HG03175 (cell line): ENCODE data around the gene GPR17.

Source experiments
- ATAC-seq: cut with Tn5 transposase; IDR thresholded peaks from one replicate; pipeline ENCODE4 v1.9.1; 2021; ENCODE audit warnings: mild to moderate bottlenecking, moderate library complexity; ENCODE audit not compliant: unreplicated experiment

GPR17 gene, protein sequence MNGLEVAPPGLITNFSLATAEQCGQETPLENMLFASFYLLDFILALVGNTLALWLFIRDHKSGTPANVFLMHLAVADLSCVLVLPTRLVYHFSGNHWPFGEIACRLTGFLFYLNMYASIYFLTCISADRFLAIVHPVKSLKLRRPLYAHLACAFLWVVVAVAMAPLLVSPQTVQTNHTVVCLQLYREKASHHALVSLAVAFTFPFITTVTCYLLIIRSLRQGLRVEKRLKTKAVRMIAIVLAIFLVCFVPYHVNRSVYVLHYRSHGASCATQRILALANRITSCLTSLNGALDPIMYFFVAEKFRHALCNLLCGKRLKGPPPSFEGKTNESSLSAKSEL

DNA sequence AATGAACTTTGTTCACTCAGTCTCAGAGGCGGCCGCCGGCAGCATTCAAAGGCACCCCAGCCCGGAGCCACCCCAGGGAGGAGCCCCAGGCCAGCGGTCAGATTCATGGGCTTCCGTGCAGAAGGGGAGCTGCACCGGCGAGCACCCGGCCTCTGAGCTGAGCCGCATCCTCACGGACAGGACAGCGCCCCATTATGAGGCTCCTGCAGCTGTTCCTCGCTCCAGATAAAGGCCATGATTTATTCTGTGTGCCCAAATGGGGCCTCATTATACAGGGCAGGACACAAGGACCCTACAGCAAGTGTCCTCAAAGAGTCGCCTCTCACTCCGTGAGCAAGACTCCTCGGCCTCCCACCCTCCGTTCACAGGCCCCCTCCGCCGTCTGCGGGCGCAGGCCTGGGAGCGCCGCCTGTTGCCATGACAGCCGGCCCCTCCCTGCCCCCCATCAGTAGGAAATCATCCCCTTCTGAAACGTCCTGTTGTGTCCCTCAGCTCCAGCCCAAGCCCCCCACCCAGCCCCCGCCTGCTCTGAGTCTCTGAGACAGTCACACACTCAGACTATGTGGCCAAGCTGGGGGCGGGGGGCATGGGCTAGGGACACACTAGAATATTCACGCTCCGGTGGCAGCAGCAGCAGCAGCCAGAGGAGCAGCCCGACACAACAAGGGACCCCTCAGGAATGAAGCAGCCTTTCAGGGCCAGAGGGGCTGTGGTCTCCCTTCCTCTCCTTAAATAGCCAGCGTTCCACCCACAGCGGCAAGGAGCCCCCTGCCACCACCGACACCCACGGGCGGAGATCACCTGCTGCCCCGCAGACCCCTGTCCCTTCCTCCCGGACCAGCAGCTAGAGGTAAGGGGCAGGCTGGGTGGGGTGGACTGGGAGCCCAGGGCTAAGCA is at the start of gene GPR17:
Gene GPR17, plus strand, starts transcription at position 759 of the 897 bp plus-strand sequence. CDS start 4,583 bp downstream, outside the sequence.
- no peak for ATAC-seq

DNA sequence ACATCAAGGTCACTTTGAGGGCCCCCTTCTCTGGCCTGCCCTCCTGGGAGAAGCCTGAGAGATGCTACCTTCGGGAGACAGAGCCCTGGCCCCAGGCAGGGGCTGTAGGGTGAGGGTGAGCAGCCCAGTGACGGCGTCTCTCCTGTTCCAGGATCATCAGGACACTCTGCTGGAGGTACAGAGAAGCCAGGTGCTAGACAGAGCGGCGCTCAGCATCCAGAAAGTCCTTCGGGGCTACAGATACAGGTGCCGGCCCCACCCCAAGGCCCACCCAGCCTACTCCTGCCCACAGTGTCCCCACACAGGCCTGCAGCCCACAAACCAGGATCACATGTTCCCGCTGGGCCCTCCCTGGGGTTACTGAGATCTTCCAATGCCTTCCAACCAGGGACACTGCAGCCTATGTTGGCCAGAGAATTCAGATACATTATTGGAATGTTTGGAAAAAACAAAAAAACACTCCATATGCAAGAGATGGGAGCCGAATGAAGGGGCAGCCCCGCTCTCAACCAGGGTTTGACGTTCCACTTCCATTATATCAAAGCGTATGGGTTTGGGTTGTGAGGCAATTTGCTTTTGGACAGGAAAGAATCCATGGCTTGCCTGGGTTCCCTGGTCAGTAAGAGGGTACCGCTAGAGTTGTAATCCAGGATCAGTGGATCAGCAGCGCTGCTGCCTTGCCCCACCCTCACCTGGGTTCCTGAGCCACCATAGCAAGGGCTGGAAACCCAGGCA is 49.5 kb upstream of the GPR17 start:
- no peak for ATAC-seq

DNA sequence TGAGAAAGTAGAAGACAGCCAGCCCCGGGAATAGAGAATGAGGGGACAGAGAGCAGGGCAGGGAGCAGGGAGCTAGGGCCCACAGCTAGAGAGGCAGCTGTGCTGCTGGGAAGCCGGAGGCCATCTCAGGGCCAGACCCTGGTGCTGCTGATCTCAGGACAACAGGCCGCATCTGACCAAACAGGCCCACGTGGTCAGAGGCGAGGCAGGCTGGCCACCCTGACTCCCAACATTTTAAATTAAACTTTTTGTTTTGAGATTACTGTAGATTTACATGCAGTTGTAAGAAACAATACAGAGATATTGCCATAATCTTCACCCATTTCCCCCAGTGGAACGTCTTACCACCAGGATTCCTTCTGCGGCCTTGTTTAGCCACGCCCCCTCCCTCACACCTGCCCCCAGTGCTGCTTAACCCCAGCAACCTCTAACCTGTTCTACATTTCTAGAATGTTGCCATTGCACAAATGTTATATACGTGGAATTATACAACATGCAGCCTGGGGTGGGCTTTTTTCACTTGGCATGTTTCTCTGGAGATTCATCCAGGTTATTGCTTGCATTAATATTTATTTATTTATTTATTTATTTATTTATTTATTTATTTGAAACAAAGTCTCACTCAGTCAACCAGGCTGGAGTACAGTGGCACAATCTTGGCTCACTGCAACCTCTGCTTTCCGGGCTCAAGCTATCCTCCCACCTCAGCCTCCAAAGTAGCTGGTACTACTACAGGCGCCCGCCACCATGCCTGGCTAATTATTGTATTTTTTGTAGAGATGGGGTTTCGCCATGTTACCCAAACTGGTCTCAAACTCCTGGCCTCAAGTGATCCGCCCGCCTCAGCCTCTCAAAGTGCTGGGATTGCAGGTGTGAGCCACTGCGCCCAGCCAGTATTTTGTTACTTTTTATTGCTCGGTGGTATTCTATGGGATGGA is 48.6 kb upstream of the GPR17 start:
- no peak for ATAC-seq

DNA sequence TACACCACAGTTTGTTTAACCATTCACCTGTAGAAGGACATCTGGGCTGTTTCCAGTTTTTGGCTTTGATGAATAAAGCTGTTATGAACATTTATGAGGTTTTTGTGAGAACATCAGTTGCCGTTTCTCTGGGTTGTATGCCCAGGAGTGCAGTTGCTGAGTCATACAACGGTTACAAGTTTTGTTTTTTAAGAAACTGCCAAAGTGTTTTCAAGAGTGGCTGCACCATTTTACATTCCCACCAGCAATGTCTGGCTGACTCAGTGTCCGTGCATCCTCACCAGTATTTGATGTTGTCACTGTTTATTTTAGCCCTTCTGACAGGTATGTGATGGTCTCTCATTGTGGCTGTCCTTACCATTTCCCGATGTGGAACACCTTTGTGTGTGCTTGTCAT is 48.0 kb upstream of the GPR17 start:
- ATAC-seq, result no peak

DNA sequence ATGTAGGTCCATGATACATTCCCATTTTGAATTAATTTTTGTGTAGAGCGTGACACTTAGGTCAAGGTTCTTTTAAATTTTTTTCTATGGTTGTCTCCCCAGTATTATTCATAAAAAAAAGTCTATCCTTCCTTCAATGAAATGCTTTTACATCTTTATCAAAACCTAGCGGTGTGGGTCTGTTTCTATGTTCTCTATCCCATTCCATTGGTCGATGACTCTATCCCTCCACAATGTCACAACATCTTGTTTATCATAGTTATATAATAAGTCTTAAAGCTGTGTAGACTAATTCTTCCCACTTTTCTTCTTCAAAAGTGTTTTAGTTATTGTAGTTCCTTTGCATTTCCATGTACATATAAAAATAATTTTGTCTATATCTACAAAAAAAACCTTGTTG is 47.2 kb upstream of the GPR17 start:
- ATAC-seq, result no peak

- ATAC-seq, result no peak
Measured at GRCh38 chr2:127599211-127599610, 46.7 kb upstream of the GPR17 start.

GRCh38 chr2:127604986-127605385 is 41.0 kb upstream of the GPR17 start:
- no peak for ATAC-seq

DNA sequence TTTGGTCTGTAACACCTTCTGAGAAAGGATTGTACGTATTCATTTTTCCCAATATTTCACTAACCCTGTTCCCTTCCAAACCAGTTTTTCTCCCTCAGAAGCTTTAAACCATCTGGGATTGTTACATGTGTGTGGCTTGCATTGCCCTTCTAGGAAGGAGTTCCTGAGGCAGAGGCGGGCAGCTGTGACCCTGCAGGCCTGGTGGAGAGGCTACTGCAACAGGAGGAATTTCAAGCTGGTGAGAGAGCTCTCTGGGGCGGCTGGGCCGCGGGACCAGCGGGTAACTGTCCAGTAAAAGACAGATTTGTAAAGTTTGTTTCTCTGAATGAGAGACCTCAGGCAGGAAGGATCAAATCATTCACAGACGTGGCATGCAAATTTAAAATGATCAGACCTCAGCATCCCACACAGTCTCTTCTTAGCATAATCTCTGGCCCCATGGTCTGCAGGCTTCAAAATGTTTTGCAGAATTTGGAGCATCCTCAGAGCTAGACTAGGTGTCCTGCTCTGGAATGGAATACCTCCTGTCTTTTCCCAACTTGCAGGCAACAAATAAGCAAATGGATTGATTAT is 40.2 kb upstream of the GPR17 start:
- ATAC-seq, result no peak

DNA sequence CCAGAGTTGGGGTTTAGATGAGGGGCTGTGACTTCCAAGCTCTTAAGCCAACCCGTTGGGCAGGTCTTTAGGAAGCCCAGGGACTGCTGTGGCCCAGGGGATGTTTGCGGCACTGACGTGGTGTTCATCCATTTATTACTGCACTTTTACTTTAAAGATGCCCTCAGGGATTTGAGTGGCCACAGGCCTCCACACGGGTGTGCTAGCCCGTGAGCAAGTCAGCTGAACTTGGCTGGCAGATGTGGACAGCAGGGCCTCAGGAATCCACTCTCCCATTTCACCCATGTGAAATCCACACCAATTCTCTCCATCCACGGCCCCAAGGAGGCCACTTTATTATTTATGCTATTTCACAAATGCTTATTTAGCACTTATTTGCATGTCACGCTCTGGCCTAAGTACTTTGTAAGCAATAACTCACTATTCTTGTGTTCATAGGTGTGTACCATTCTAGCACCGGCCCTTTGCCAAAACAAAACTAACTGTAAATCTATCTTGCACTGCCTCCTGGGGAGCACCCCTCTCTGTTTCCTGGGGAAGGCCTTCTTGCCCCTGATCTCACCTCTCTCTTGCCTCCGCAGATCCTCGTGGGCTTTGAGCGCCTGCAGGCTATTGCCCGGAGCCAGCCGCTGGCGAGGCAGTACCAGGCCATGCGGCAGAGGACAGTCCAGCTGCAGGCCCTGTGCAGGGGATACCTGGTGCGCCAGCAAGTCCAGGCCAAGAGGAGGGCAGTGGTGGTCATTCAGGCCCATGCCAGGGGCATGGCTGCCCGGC is 39.1 kb upstream of the GPR17 start:
- ATAC-seq, result no peak

GRCh38 chr2:127607399-127607908 is 38.5 kb upstream of the GPR17 start:
- no peak for ATAC-seq

GRCh38 chr2:127608061-127609030 is 37.6 kb upstream of the GPR17 start:
- no peak for ATAC-seq

GRCh38 chr2:127609031-127609751 is 36.8 kb upstream of the GPR17 start:
- ATAC-seq, result no peak

- ATAC-seq, result no peak
Measured at GRCh38 chr2:127609818-127610217, 36.1 kb upstream of the GPR17 start.

DNA sequence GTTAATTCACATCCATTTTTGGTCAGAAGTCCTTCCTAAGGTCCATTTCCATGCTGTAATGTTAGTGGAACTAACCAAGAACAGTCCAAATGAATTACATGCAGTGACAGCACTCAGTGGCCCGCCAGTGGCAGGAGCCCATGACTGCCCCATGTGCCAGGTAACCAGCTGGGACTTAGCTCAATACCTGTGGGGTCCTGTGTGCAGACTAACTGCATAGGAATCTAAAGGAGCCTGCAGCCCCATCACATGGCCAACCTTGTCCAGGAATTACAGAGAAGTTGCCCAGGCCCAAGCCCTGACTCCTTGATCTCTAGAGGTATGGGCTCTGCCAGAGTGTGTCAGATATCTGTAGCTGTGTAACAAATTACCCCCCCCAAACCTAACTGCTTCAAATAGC is 35.4 kb upstream of the GPR17 start:
- no peak for ATAC-seq

- ATAC-seq, result no peak
Measured at GRCh38 chr2:127611076-127611925, 34.7 kb upstream of the GPR17 start.

GRCh38 chr2:127612111-127612822 is 33.7 kb upstream of the GPR17 start:
- ATAC-seq, result no peak
